Measurements from ENCODE around the gene WDR33.

- no peak for TF ChIP-seq TFAP4 (CRISPR knock-in tag; IDR thresholded peaks at IDR 0.05; ENCODE audit: borderline replicate concordance)
- 0 out of 2 replicates have a peak, but pooled peaks have one; percentile 12 for TF ChIP-seq MAFK (IDR thresholded peaks at IDR 0.05; ENCODE audit: low read length)
- TF ChIP-seq RBM17 (IDR thresholded peaks at IDR 0.05; ENCODE audit: borderline replicate concordance, low read depth, low read length): no peak
- no peak for TF ChIP-seq BDP1 (IDR thresholded peaks at IDR 0.05; ENCODE audit: insufficient read depth, insufficient read length)
- no peak for TF ChIP-seq CTCF (IDR thresholded peaks at IDR 0.05 in 2 of 3, conservative IDR thresholded peaks at IDR 0.05 in 1 of 3; ENCODE audit: insufficient read depth in 2 of 3, low read depth in 1 of 3, low read length in 3 of 3)
- no peak for TF ChIP-seq KLF16 (IDR thresholded peaks at IDR 0.05)
- no peak for TF ChIP-seq EZH2 (IDR thresholded peaks at IDR 0.05; ENCODE audit: borderline replicate concordance, low read depth, low read length)
- no peak for TF ChIP-seq ZNF280B (CRISPR knock-in tag; IDR thresholded peaks at IDR 0.05)
- TF ChIP-seq, protein P1, sequence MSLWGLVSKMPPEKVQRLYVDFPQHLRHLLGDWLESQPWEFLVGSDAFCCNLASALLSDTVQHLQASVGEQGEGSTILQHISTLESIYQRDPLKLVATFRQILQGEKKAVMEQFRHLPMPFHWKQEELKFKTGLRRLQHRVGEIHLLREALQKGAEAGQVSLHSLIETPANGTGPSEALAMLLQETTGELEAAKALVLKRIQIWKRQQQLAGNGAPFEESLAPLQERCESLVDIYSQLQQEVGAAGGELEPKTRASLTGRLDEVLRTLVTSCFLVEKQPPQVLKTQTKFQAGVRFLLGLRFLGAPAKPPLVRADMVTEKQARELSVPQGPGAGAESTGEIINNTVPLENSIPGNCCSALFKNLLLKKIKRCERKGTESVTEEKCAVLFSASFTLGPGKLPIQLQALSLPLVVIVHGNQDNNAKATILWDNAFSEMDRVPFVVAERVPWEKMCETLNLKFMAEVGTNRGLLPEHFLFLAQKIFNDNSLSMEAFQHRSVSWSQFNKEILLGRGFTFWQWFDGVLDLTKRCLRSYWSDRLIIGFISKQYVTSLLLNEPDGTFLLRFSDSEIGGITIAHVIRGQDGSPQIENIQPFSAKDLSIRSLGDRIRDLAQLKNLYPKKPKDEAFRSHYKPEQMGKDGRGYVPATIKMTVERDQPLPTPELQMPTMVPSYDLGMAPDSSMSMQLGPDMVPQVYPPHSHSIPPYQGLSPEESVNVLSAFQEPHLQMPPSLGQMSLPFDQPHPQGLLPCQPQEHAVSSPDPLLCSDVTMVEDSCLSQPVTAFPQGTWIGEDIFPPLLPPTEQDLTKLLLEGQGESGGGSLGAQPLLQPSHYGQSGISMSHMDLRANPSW (CRISPR knock-in tag; IDR thresholded peaks at IDR 0.05): no peak
- TF ChIP-seq TAF1 (IDR thresholded peaks at IDR 0.05; ENCODE audit: control insufficient read depth, extremely low read depth, insufficient read depth, low read length, severe bottlenecking): no peak
These were observed 18.2 kb downstream of the WDR33 start for GRCh38 chr2:127792805-127793204.
